Ovary (tissue), 3 donors: ENCODE measurements around the gene PRRC2A.

Experiments
- EP300 ChIP-seq: sonication (generic); formaldehyde crosslinking; IDR thresholded peaks from one replicate; pipeline ENCODE4 v1.6.1; 2017; ENCODE audit warnings: antibody characterized with exemption
- POLR2A ChIP-seq: fragments of 450-650 bp; IDR thresholded peaks from one replicate; pipeline ENCODE4 v1.6.1; 2017; ENCODE audit warnings: antibody characterized with exemption, mild to moderate bottlenecking, moderate library complexity
- TF ChIP-seq, protein P1 (sequence below), 3 donors: fragments of 450-650 bp in 2 of 3; fragments of 200-600 bp in 1 of 3; IDR thresholded peaks; one replicate each; pipeline versions ENCODE4 v1.5.1 to v1.8.0; 2016 to 2022; ENCODE audit warnings: antibody characterized with exemption in 3 of 3, mild to moderate bottlenecking in 1 of 3
- donor health status: DM: no; HTN: no; CAD: no.

DNA sequence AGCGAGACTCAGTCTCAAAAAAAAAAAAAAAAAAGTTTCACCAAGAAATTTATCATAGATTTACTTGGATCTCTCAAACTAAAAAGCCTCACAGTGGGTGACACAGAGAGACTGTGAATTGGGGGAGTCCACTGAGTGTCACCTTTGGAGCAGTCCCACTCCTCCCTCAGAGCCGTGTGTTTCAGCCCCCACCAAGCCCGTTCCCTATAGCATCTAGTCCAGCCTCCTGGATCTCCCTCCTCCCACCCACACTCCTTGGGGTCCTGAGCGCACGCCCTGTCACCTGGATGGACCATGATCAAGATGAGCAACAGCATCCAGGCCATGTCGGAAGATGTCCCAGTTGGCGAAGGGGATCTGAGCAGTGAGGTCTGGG, 28.1 kb upstream of the PRRC2A start:
- TF ChIP-seq, protein P1, sequence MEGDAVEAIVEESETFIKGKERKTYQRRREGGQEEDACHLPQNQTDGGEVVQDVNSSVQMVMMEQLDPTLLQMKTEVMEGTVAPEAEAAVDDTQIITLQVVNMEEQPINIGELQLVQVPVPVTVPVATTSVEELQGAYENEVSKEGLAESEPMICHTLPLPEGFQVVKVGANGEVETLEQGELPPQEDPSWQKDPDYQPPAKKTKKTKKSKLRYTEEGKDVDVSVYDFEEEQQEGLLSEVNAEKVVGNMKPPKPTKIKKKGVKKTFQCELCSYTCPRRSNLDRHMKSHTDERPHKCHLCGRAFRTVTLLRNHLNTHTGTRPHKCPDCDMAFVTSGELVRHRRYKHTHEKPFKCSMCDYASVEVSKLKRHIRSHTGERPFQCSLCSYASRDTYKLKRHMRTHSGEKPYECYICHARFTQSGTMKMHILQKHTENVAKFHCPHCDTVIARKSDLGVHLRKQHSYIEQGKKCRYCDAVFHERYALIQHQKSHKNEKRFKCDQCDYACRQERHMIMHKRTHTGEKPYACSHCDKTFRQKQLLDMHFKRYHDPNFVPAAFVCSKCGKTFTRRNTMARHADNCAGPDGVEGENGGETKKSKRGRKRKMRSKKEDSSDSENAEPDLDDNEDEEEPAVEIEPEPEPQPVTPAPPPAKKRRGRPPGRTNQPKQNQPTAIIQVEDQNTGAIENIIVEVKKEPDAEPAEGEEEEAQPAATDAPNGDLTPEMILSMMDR (IDR thresholded peaks at IDR 0.05), result no peak
- TF ChIP-seq POLR2A, result no peak
- no peak for TF ChIP-seq EP300
